ENCODE measurements around the gene PHF21A. TPM values are rescaled to one million over a fixed set of nuclear protein-coding genes. Genes with fewer than 3 reads are reported as not detected.
A peak's percentile ranks its signal among the peaks of the same experiment; 100 is the strongest.

Gene PHF21A
- total RNA-seq, 2 donors from 2014 or later: 27.6 to 35.5 TPM

DNA sequence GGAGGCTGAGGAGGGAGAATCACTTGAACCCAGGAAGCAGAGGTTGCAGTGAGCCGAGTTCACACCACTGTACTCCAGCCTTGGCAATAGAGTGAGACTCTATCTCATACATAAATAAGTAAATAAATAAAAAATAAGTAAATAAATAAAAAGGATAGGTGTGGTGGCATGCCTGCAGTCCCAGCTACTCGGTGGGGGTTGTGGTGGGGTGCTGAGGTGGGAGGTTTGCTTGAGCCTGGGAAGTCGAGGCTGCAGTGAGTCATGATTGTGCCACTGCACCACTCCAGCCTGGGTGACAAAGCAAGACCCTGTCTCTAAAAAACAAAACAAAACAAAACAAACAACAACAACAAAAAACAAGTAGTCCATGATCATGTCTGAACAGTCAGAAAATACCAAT is 195.7 kb downstream of the PHF21A start:
- Histone ChIP-seq H3K4me1 (peaks cover 0 to 23% of the 10 kb centered on the region in 2 donors), H3K27me3 (peaks cover 5 to 13% of the 10 kb centered on the region in 2 donors), H3K4me3 (no peak overlapping the region), H3K36me3 (no peaks in the 10 kb centered on the region), H3K27ac (no peak overlapping the region), H3K9me3 (no peaks in the 10 kb centered on the region)
- no peak for DNase-seq (ENCODE audit: low spot score)
- TF ChIP-seq CTCF (IDR thresholded peaks at IDR 0.05): no peak

GRCh38 chr11:45924927-45925326 is 196.3 kb downstream of the PHF21A start:
- Histone ChIP-seq H3K27me3 (peaks cover 5 to 13% of the 10 kb centered on the region in 2 donors), H3K9me3 (no peaks in the 10 kb centered on the region), H3K4me1 (peaks cover 0 to 19% of the 10 kb centered on the region in 2 donors), H3K4me3 (no peak overlapping the region), H3K27ac (no peak overlapping the region), H3K36me3 (no peaks in the 10 kb centered on the region)
- no peak for TF ChIP-seq CTCF (IDR thresholded peaks at IDR 0.05)
- DNase-seq (ENCODE audit: low spot score): no peak

GRCh38 chr11:45924036-45924915 is 197.0 kb downstream of the PHF21A start:
- peaks cover 5 to 13% of the 10 kb centered on the region in 2 donors for H3K27me3 ChIP-seq
- peaks cover 0 to 25% of the 10 kb centered on the region in 2 donors for H3K4me1 ChIP-seq
- no peak for TF ChIP-seq CTCF (IDR thresholded peaks at IDR 0.05)
- no peak for DNase-seq (ENCODE audit: low spot score)
- H3K36me3 ChIP-seq: no peaks in the 10 kb centered on the region
- H3K9me3 ChIP-seq: no peaks in the 10 kb centered on the region
- no peak overlapping the region for H3K27ac ChIP-seq
- H3K4me3 ChIP-seq: no peak overlapping the region

DNA sequence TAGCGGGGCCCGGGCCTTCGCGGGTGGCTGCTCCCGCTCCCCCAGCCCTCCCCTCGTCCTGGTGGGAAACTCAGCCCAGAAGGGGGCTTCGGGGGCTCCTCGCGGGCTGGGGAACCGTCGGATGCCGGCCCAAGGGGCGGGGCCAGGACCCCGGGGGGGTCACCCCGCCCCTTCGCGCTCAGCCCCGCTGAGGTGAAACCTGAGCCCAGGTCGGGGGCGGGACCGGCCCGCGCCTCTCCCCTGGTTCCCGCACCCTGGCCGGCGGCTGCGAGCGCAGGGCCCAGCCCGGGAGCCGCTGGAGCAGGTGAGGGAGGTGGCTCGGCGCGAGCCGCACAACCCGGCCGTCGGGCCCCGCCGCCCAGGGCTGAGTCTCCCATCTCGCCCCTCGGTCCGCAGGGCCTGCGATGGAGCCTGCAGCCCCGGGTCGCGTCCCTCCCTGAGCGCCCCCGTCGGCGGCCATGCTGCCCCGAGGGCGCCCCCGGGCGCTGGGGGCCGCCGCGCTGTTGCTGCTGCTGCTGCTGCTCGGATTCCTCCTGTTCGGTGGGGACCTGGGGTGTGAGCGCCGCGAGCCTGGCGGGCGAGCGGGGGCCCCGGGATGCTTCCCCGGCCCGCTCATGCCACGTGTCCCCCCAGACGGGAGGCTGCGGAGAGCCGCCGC is 198.7 kb downstream of the PHF21A start, which contains the start of gene LARGE2:
Gene LARGE2, plus strand, starts transcription at position 232 of the 658 bp plus-strand sequence. Its CDS starts 227 bp downstream, at position 459.
- TF ChIP-seq CTCF (IDR thresholded peaks at IDR 0.05): no peak
- peak within 1 kb of the TSS; percentile 37 to 42 for H3K4me3 ChIP-seq
- peaks cover 5 to 13% of the 10 kb centered on the region in 2 donors for H3K27me3 ChIP-seq
- no peak within 1 kb of the TSS for H3K27ac ChIP-seq
- peaks cover 0 to 30% of the 10 kb centered on the region in 2 donors for H3K4me1 ChIP-seq
- no peak for DNase-seq (ENCODE audit: low spot score)
- H3K9me3 ChIP-seq: no peaks in the 10 kb centered on the region
- H3K36me3 ChIP-seq: no peaks in the 10 kb centered on the region

DNA sequence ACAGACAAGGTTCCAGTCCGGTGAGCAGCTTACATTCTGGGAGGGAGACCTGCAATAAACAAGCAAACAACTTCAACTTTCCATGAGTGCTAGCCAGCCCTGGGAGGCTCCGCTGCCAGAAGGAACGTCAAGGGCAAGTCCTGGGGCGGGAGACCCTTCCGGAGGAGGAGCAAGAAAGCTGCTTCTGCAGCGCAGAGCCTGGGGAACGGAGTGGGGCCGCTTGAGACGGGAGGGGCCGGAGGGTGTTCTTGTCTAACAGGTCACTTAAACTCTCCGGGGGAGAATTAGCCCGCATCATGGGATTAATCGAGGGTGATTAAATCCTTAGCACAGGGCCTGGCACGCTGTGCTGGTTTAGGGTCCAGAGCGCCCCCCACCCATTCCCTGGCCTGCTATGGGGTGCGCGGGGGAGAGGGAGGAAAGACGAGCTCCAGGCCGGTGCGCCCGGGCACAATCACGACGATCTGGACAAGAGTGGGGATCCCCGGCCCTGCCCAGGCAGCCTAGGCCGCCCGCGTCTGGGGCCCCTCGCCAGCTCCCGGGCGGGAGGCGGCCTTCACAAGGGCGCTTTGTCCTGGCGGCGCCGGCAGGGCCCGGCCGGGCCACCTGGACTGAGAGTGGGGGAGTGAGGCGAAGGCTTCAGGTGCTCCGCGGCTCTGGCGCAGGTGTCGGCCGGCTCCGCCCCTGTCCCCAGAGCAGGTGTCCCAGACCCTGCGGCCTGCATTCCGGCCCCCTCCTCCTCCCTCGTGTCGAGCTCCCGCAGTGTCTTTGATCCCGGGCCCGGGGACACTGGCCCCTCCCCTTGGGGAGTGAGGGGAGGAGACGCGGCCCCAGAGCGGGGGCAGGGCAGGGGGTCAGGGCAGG is 199.5 kb downstream of the PHF21A start:
- Histone ChIP-seq H3K36me3 (no peaks in the 10 kb centered on the region), H3K27me3 (peaks cover 5 to 13% of the 10 kb centered on the region in 2 donors), H3K27ac (no peak overlapping the region), H3K9me3 (no peaks in the 10 kb centered on the region), H3K4me1 (peaks cover 0 to 36% of the 10 kb centered on the region in 2 donors), H3K4me3 (peak overlapping the region; percentile 37 to 42)
- no peak for DNase-seq (ENCODE audit: low spot score)
- no peak for TF ChIP-seq CTCF (IDR thresholded peaks at IDR 0.05)

All from right atrium auricular region (tissue), 2 donors.